ENCODE measurements around the gene SRP14. TPM values are rescaled to one million over a fixed set of nuclear protein-coding genes. Genes with fewer than 3 reads are reported as not detected.
"Not testable (repeated sequence)": the region's sequence is repeated elsewhere in the genome, so short reads cannot be mapped to it uniquely, and the experiment has no call there.

SRP14 gene
- total and polyA plus RNA-seq, 7 donors, result 304 to 467 (median 342) TPM

GRCh38 chr15:40042791-40043320, 3.9 kb upstream of the SRP14 start:
- intact Hi-C loops (cut with DNase I), result no loop called here
- H3K36me3 ChIP-seq, result peaks cover 0 to under 1% (median 0%) of the 10 kb centered on the region in 4 donors
- TF ChIP-seq, protein P1, sequence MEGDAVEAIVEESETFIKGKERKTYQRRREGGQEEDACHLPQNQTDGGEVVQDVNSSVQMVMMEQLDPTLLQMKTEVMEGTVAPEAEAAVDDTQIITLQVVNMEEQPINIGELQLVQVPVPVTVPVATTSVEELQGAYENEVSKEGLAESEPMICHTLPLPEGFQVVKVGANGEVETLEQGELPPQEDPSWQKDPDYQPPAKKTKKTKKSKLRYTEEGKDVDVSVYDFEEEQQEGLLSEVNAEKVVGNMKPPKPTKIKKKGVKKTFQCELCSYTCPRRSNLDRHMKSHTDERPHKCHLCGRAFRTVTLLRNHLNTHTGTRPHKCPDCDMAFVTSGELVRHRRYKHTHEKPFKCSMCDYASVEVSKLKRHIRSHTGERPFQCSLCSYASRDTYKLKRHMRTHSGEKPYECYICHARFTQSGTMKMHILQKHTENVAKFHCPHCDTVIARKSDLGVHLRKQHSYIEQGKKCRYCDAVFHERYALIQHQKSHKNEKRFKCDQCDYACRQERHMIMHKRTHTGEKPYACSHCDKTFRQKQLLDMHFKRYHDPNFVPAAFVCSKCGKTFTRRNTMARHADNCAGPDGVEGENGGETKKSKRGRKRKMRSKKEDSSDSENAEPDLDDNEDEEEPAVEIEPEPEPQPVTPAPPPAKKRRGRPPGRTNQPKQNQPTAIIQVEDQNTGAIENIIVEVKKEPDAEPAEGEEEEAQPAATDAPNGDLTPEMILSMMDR (IDR thresholded peaks at IDR 0.05), result no peak
- TF ChIP-seq POLR2A (IDR thresholded peaks at IDR 0.05) (no peak), POLR2AphosphoS5 (IDR thresholded peaks at IDR 0.05) (no peak), EP300 (IDR thresholded peaks at IDR 0.05) (no peak)

GRCh38 chr15:40040770-40041169, 1.8 kb upstream of the SRP14 start:
- Histone ChIP-seq H3K27ac (peak overlapping the region in 1 of 4 donors; percentile 97), H3K36me3 (peaks cover 7 to 18% (median 10%) of the 10 kb centered on the region in 4 donors), H3K4me1 (peaks cover 0 to 41% (median 31%) of the 10 kb centered on the region in 4 donors), H3K27me3 (no peaks in the 10 kb centered on the region), H3K4me3 (no peak overlapping the region), H3K9me3 (no peaks in the 10 kb centered on the region)
- 88 to 90% methylated on average over 3 of the region's 3 CpGs for WGBS, 2 donors
- intact Hi-C loops (cut with DNase I), result no loop called here
- DNase-seq, result peak; percentile 41
- TF ChIP-seq, protein P1 (IDR thresholded peaks at IDR 0.05), result no peak

More at GRCh38 chr15:40042791-40043320, 3.9 kb upstream of the SRP14 start:
- Histone ChIP-seq H3K9me3 (no peaks in the 10 kb centered on the region), H3K27ac (no peak overlapping the region), H3K4me1 (peaks cover 0 to 48% (median 39%) of the 10 kb centered on the region in 4 donors), H3K4me3 (no peak overlapping the region), H3K27me3 (no peaks in the 10 kb centered on the region)
- 91 to 93% methylated on average over 5 of the region's 5 CpGs for WGBS, 2 donors
- peak; percentile 27 for DNase-seq

DNA sequence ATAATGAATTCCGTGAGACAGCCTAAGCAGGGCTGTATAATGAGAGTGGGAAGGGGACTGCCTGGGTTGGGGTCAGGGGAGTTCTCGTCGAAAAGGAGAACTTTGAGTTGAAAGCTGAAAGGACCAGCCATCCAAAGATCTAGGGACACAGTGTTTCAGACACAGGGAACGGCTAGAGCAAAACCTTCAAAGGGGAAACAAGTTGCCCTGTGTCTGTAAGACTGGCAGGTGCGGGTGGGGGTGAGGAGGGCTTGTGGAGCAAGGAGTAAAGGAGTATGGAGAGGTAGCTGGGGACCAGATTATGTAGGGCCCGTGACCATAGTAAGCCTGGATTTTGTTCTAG, 1.3 kb upstream of the SRP14 start:
- H3K36me3 ChIP-seq, result peaks cover 7 to 23% (median 13%) of the 10 kb centered on the region in 4 donors
- H3K27me3 ChIP-seq, result no peaks in the 10 kb centered on the region
- no peaks in the 10 kb centered on the region for H3K9me3 ChIP-seq
- peaks cover 0 to 37% (median 26%) of the 10 kb centered on the region in 4 donors for H3K4me1 ChIP-seq
- DNase-seq, result peak; percentile 40
- no peak overlapping the region for H3K4me3 ChIP-seq
- WGBS, 2 donors, result 71 to 77% methylated on average over 6 of the region's 6 CpGs
- intact Hi-C loops (cut with DNase I), result no loop called here
- peak overlapping the region in 3 of 4 donors; percentile 87 to 97 (median 94) for H3K27ac ChIP-seq
- TF ChIP-seq EP300 (IDR thresholded peaks at IDR 0.05), result no peak
- no peak for TF ChIP-seq POLR2AphosphoS5 (IDR thresholded peaks at IDR 0.05)
- TF ChIP-seq, protein P1 (IDR thresholded peaks at IDR 0.05), result no peak
- TF ChIP-seq POLR2A (IDR thresholded peaks at IDR 0.05), result no peak

- no peak for TF ChIP-seq POLR2A (IDR thresholded peaks at IDR 0.05)
- TF ChIP-seq EP300 (IDR thresholded peaks at IDR 0.05), result no peak
- TF ChIP-seq POLR2AphosphoS5 (IDR thresholded peaks at IDR 0.05), result no peak
- TF ChIP-seq, protein P1 (IDR thresholded peaks at IDR 0.05), result no peak
- 1% methylated on average over 18 of the region's 18 CpGs for WGBS, 2 donors
- peaks cover 21 to 43% (median 31%) of the 10 kb centered on the region in 4 donors for H3K36me3 ChIP-seq
- intact Hi-C loops (cut with DNase I), result loop anchor here (2.0 kb wide), 1 partner anchor 255 kb away; the partner anchor contains the start of gene FSIP1
- DNase-seq, result no peak
- H3K27me3 ChIP-seq, result no peaks in the 10 kb centered on the region
- peak overlapping the region; percentile 87 to 97 (median 92) for H3K27ac ChIP-seq
- peak overlapping the region; percentile 64 to 87 (median 76) for H3K4me3 ChIP-seq
- H3K9me3 ChIP-seq, result no peaks in the 10 kb centered on the region
- peaks cover 0 to 26% (median 19%) of the 10 kb centered on the region in 4 donors for H3K4me1 ChIP-seq
Measured at GRCh38 chr15:40038275-40038637, 725 bp downstream of the SRP14 start.

DNA sequence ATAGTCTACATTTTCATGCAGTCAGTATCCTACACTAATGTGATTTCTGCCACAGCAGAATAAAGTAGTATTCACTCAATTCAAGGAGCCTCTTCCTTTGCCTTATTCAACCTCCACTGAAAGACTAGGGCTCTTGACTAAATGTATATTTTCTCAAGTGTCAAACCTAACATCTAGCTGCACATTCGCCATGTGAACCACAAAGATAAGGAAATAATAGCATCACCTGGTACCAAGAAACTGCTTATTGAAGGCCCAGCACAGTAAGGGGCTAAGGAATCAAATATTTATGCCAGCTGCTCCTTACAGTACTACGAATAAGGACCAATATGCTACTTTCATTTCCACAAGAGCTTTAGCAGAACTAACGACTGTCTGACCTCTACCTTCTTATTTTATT, 1.3 kb downstream of the SRP14 start:
- no peak for DNase-seq
- TF ChIP-seq, protein P1 (IDR thresholded peaks at IDR 0.05), result no peak
- TF ChIP-seq POLR2AphosphoS5 (IDR thresholded peaks at IDR 0.05) (no peak), POLR2A (IDR thresholded peaks at IDR 0.05) (no peak), EP300 (IDR thresholded peaks at IDR 0.05) (no peak)
- peaks cover 26 to 49% (median 36%) of the 10 kb centered on the region in 4 donors for H3K36me3 ChIP-seq
- H3K9me3 ChIP-seq, result no peaks in the 10 kb centered on the region
- intact Hi-C loops (cut with DNase I), result loop anchor here (2.0 kb wide), 1 partner anchor 255 kb away; the partner anchor contains the start of gene FSIP1
- peak overlapping the region; percentile 64 to 87 (median 76) for H3K4me3 ChIP-seq
- WGBS, 2 donors, result 18 to 37% methylated on average over 3 of the region's 3 CpGs
- H3K4me1 ChIP-seq, result peaks cover 0 to 26% (median 19%) of the 10 kb centered on the region in 4 donors
- no peaks in the 10 kb centered on the region for H3K27me3 ChIP-seq
- peak overlapping the region; percentile 87 to 97 (median 92) for H3K27ac ChIP-seq

DNA sequence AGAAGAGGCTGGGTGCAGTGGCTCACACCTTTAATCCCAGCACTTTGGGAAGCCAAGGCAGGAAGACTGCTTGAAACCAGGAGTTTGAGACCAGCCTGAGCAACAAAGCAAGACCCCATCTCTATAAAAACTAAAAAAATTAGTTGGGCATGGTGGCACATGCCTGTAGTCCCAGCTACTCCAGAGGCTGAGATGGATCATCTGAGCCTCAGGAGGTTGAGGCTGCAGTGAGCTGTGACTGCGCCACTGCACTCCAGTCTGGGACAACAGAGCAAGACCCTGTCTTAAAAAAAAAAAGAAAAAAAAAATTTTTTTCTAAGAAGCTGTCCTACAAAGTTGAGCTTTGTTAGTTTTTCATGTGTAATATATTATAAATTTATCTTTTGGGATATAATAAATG, 3.8 kb downstream of the SRP14 start:
- H3K27ac ChIP-seq; DNase-seq; H3K9me3 ChIP-seq; intact Hi-C loops (cut with DNase I); H3K4me3 ChIP-seq; H3K27me3 ChIP-seq: not testable (repeated sequence)
- 100% methylated on average over 1 of the region's 1 CpG for WGBS, 2 donors
- Histone ChIP-seq H3K36me3 (peaks cover 29 to 74% (median 53%) of the 10 kb centered on the region in 4 donors), H3K4me1 (peaks cover 0 to 21% (median 15%) of the 10 kb centered on the region in 4 donors)

Data from sigmoid colon (tissue), 7 donors.